PC-9 (cell line): ENCODE measurements around the gene KRTAP1-1.

ENCODE experiments used
- CTCF ChIP-seq: fragments of 200-600 bp; sonication (generic); conservative IDR thresholded peaks from 2 replicates; pipeline ENCODE4 v1.6.1; 2017; ENCODE audit warnings: mixed run types, antibody characterized with exemption, mild to moderate bottlenecking, moderate library complexity
- EZH2 ChIP-seq: fragments of 200-600 bp; sonication (generic); IDR thresholded peaks from 2 replicates; pipeline ENCODE4 v1.8.0; 2017; ENCODE audit warnings: antibody characterized with exemption, low read depth

- no peak for TF ChIP-seq CTCF
- TF ChIP-seq EZH2 = no peak
Observed at GRCh38 chr17:41049110-41049509, 7.9 kb upstream of the KRTAP1-1 start.
